HG02885 (cell line): ENCODE measurements around the gene UBTF.

Experiments used
- ATAC-seq: cut with Tn5 transposase; IDR thresholded peaks from one replicate; pipeline ENCODE4 v1.9.1; 2021; ENCODE audit warnings: mild to moderate bottlenecking; ENCODE audit not compliant: unreplicated experiment, poor library complexity

UBTF gene

GRCh38 chr17:44199553-44200477 lies 19.7 kb downstream of the UBTF start, which contains the start of gene ATXN7L3:
TSS of gene ATXN7L3 (minus strand) at chr17:44199884. CDS start at chr17:44198070, 1,814 bp downstream.
- ATAC-seq = peak; percentile 76

- ATAC-seq = peak; percentile 26
Observed at GRCh38 chr17:44198721-44199552, 20.5 kb downstream of the UBTF start.

GRCh38 chr17:44197980-44198720 lies 21.3 kb downstream of the UBTF start:
- ATAC-seq = no peak

GRCh38 chr17:44197107-44197506 lies 22.4 kb downstream of the UBTF start:
- no peak for ATAC-seq

- no peak for ATAC-seq
Observed at GRCh38 chr17:44193326-44194084, 26.0 kb downstream of the UBTF start.

- ATAC-seq = no peak
Observed at GRCh38 chr17:44192750-44193149, 26.7 kb downstream of the UBTF start.

- no peak for ATAC-seq
Observed at GRCh38 chr17:44191941-44192496, 27.5 kb downstream of the UBTF start.

- no peak for ATAC-seq
Observed at GRCh38 chr17:44191369-44191768, 28.1 kb downstream of the UBTF start.

- ATAC-seq = no peak
Observed at GRCh38 chr17:44190481-44190880, 29.0 kb downstream of the UBTF start.

GRCh38 chr17:44188576-44189403 lies 30.7 kb downstream of the UBTF start:
- ATAC-seq = no peak

- peak; percentile 39 for ATAC-seq
Observed at GRCh38 chr17:44187131-44187899, 32.2 kb downstream of the UBTF start.

GRCh38 chr17:44186307-44187130 lies 33.0 kb downstream of the UBTF start, which contains the start of gene TMUB2:
TSS of gene TMUB2 (plus strand) at chr17:44186972. CDS start at chr17:44187709, 737 bp downstream.
- peak; percentile 91 for ATAC-seq

- ATAC-seq = no peak
Observed at GRCh38 chr17:44184212-44184810, 35.2 kb downstream of the UBTF start.

- ATAC-seq = no peak
Observed at GRCh38 chr17:44183024-44183423, 36.5 kb downstream of the UBTF start.

GRCh38 chr17:44178133-44178532 lies 41.3 kb downstream of the UBTF start:
- ATAC-seq = no peak

- ATAC-seq = no peak
Observed at GRCh38 chr17:44177640-44178039, 41.8 kb downstream of the UBTF start.
